GM06990 (cell line): ENCODE results near the gene DLX3.

Experiments used
- DNase-seq: peaks from one replicate; pipeline ENCODE4 v3.0.0-alpha.2; 2011; ENCODE audit not compliant: insufficient read length; ENCODE audit errors: extremely low read depth
- H3K27me3 ChIP-seq: replicated peaks from 2 replicates; pipeline ENCODE4 v1.6.0; 2011; ENCODE audit warnings: low read length; ENCODE audit not compliant: control insufficient read depth, insufficient read depth
- H3K36me3 ChIP-seq: 2 replicates; pipeline ENCODE4 v1.5.1; 2011; ENCODE audit warnings: low read length; ENCODE audit not compliant: control insufficient read depth, insufficient read depth
- H3K4me3 ChIP-seq: replicated peaks from 2 replicates; pipeline ENCODE4 v1.5.1; 2011; ENCODE audit warnings: low read depth, mild to moderate bottlenecking, control low read depth, low read length
- CTCF ChIP-seq: IDR thresholded peaks from 2 replicates; pipeline ENCODE4 v1.5.1; 2011; ENCODE audit warnings: low read length, control low read depth, mild to moderate bottlenecking, inconsistent platforms; ENCODE audit not compliant: insufficient read depth, poor library complexity, severe bottlenecking

The DLX3 gene

DNA sequence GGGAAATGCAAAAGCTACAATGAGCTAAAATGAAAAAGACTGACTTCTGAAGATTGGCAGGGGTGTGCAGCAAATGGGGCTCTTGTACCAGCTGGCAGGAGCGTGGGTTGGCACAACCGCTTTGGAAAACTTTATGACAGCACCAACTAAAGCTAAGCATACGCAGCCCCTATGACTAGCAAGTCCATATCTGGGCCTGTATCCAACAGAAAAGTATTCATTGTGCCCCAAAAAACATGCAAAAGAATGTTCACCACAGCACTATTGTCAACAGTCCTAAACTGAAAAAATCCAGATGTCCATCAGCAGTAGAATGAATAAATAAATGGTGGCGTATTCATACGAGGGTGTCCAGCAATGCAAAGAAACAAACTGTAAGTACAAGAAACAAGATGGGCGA is 38.3 kb upstream of the DLX3 start:
- Histone ChIP-seq H3K36me3 (no peaks in the 10 kb centered on the region), H3K4me3 (no peak overlapping the region), H3K27me3 (no peaks in the 10 kb centered on the region; the same call in none of the 2 replicates)
- DNase-seq: no peak
- TF ChIP-seq CTCF: no peak

DNA sequence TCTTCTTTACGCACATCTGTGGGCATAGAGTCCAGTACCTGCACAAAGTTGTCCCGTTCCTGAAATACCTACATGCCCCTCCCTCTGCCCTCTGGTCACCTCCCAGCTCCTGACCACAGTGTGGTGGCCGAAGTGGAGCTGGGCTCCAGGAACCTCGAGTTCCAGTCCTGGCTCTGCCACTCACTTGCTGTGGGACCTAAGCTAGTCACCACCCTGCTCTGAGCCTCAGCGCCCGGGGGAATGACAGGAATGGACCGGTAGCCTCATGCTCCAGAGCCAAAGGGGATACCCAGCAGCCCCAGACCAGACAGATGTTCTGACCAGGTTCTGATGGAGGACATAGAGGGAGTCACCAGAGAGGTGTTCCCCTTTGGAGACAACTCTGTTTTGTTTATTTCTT is 34.2 kb upstream of the DLX3 start:
- no peak for TF ChIP-seq CTCF
- Histone ChIP-seq H3K36me3 (no peaks in the 10 kb centered on the region), H3K27me3 (no peaks in the 10 kb centered on the region; the same call in 1 of the 2 replicates), H3K4me3 (no peak overlapping the region)
- DNase-seq: no peak

GRCh38 chr17:50028736-50029120 is 33.7 kb upstream of the DLX3 start:
- no peak for TF ChIP-seq CTCF
- no peak for DNase-seq
- H3K4me3 ChIP-seq: no peak overlapping the region
- no peaks in the 10 kb centered on the region for H3K36me3 ChIP-seq
- H3K27me3 ChIP-seq: no peaks in the 10 kb centered on the region; the same call in 1 of the 2 replicates

DNA sequence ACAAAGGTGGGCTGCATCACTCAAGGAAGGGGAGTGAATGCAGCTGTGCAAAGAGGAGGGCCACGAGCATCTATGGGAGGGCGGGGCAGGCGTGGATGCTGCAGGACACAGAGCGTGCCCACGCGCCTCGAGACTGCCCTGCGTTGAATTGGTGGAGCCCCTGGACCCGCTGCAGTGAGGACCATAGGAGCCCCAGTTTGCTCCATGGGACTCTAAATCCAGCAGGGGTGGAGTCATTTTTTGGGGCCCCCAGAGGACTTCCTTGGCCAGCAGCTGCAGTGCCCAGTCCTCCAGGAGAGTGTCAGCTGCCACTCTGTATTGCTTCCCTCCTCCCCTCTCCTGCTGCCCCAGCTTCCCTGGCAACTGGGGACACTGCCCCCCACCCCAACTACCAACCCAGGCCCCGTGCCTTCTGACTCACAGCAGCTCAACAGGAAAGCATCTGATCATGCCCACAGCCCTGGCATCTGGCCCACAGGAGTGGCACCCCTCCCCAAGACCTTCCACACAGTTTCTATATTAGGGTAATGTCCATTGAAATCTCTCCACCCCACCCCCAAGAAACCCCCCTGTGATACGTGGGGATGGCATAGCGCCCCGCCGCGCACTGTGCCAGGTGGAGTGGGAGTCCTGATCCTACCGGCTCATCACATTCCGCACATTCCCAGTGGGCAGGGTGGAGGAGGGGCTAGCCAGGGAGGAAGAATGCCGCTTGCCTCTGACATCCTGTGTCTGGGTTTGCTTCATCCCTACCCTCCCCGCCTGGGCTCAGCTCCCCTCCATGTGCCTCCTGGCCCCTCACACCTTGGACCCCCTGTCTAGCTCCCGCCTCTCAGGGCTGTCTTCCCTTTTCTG is 33.1 kb upstream of the DLX3 start:
- no peak for TF ChIP-seq CTCF
- H3K4me3 ChIP-seq: no peak overlapping the region
- no peaks in the 10 kb centered on the region for H3K36me3 ChIP-seq
- DNase-seq: no peak
- no peaks in the 10 kb centered on the region; the same call in 1 of the 2 replicates for H3K27me3 ChIP-seq

DNA sequence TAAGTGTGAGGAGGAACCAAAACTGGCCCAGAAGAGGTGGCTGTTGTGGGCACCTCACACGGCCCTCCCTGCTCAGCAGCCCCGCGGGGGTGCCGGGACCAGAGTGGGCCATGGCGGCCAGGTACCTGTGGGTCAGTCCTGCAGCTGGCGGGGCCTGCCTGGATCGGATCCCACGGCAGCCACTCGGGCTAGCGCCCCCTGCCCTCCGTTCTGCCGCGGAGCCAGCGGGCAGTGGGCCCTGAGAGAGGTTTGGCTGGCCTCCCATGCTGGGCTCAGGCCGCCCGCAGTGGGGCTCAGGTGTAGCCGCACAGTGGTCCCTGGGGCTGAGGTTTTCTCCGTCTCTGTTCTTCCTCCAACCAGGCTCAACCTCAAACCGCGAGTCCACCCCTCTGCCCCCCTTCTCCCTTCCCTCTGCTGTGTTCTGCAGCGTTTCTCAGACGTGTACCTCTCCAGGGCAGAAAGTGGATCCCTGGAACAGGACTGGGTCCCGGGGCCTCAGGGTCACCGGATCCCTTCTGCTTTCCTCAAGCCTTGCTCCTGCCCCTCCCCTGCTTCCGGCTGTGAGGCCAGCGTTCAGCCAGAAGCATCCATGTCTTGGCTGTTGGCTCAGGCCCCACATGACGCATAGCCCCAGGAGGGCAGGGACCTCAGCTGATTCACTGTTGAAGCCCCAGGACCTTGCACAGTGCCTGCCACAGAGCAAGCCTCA is 32.3 kb upstream of the DLX3 start:
- Histone ChIP-seq H3K4me3 (no peak overlapping the region), H3K27me3 (no peaks in the 10 kb centered on the region; the same call in 1 of the 2 replicates), H3K36me3 (no peaks in the 10 kb centered on the region)
- no peak for TF ChIP-seq CTCF
- no peak for DNase-seq
